Left forelimb (tissue), 1 donor: Measurements from ENCODE around the gene PTAR1.
A peak's percentile ranks its signal among the peaks of the same experiment; 100 is the strongest.

Source experiments
- DNase-seq: peaks from one replicate; pipeline ENCODE4 v3.0.0-alpha.2; 2018; ENCODE audit warnings: low spot score

PTAR1 gene

DNA sequence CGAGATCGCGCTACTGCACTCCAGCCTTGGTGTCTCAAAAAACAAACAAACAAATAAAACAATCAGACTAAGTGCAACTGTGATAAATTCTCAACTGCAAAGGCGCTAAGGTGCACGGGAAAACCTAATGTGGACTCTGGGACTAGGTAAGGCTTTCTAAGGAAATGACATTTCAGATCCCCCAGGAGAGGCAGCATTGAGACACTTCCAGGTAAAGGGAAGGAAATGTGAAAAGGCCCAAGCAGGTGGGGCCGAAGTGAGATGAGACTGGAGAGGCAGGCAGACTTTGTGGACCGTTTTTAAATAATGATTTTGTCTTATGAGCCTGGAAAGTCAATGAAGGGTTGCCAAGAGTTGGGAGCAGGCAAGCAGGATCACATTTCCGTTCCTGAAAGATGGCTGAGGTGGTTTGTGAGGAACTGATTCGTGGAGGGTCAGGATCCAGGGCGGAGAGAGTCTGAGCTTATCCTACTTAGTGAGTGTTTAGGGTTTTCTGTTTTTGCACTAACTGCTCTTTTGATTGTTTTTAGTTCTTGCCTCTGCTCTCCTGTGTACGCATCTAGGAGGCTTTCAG lies 85.6 kb downstream of the PTAR1 start:
- no peak for DNase-seq

DNA sequence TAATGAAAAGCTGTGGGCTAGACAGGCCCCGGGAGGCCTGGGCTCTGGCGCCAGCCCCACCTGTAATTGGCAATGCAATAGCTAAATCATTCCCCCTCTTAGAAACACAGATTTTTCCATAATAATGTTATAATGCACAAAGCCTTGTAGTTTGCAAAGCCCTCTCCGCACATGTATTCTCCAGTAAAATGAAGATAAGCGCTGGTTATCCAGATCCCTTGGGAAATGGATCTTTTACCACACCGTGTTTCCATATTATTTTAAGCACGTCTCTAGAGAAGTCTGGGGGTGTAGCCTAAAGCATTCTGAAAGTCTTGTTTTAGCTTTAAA lies 86.5 kb downstream of the PTAR1 start:
- DNase-seq, result no peak

DNA sequence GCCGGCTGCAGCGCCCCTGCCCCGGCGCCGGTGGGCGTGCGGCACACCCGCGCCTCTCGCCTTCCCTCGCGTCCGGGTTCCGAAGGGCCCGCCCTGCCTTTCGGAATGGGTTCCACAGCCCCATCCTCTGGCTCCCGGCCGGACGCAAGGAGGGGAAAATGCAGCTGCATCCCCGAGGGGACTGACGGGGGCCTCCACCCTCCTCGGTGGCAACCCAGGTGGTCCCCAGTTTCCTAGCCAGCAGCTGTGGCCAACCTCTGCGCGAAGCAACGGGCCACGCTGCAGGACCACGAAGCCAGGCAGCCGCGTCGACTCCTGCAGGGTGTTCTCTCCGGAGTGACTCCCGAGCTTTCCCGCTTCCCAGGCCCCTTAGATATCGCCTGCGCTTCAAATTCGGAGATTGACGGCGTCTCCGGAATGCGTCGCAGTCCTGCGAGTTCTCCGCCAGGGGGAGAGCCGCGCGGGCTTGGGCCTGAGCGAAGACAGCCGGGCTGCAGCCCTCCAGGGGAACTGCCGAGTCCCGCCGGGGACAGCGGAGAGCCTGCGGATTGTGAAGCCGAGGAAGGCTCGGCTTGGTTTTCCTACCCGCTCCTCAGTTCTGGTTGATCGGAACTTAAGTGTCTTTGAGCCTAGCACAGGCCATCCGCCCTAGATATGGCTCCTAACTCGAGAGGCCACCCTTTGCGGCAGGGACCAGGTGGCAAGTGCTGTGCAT lies 87.1 kb downstream of the PTAR1 start:
- peak; percentile 90 for DNase-seq

DNA sequence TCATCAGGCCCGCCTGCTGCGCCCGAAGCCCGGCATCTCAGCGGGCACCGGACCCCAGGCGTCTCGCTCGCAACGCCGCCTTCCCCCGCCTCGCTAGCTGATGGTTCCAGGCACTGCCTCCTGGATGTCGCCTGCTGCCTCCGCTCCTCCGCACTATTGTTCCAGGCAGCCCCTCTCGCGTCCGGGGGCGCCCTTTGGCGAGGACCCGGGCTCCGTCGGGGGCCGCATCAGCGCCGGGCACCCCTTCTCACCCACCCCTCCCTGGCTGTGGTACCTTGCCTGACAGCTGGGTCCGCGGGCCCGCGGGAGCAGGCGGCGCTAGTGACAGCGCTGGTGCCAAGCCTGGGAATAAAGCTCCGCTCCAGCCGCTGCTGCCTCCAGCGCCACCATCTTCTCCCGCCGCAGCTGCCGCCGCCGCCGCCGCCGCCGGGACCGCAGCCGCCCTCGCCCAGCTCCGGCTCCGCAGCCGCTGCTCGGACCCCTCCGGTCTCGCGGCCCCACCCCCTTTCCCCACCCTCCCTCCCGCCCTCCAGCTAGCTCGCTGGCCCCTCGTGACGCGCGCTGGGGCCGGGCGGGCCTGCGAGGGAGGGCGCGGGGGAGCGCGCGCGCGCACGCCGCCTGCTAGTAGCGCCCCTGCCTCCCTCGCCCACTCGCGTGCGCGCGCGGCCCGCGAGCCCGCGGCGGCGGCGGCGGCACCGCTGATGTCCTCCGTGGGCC lies 87.8 kb downstream of the PTAR1 start, which contains the start of gene APBA1:
Gene APBA1 (minus strand): TSS at position 493 of the 717 bp plus-strand sequence.
- DNase-seq, result peak; percentile 87

DNA sequence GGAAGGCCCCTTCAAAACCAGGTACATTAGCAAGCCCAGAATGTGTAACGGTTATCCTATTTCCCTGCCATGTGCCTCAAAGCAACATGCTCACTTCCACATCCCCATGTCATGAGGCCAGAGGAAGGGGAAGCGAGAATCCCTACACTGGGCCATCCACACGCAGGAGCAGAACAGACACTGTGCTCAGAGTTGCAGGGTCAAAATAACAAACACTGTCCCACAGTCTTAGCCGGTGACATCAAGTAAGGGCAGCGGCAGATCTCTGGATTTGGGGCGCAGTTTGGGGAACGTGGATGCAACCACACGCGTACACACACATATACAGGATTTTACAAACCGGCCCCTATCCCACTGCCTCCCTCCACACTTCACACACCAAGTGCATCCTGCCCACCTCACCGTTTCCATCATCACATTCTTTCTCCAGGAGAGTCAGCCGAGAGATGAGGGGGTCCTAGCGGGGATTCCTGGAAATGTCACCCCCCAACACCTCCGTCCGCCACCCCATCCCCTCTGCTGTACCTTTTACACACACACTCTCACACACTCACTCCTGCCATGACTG lies 88.4 kb downstream of the PTAR1 start:
- DNase-seq, result peak; percentile 66

DNA sequence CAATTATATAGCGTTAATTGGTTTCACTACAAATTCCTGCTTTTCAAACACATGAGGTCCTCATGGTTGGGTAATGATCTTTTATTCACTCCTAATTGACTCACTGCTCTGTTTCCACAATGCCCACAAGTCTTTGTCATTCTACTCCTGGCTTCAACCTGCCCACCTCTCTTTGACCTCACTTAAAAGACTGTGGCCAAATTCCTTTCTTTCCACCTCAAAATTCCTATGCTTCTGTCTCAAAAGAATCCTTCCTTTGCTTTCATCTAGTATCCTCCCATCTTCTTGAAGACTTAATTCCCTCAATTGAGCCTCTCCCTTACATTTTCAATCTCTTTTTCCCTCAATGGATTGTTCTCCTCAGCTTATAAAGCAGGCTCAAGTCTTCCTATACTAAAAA lies 92.5 kb downstream of the PTAR1 start:
- DNase-seq, result no peak

DNA sequence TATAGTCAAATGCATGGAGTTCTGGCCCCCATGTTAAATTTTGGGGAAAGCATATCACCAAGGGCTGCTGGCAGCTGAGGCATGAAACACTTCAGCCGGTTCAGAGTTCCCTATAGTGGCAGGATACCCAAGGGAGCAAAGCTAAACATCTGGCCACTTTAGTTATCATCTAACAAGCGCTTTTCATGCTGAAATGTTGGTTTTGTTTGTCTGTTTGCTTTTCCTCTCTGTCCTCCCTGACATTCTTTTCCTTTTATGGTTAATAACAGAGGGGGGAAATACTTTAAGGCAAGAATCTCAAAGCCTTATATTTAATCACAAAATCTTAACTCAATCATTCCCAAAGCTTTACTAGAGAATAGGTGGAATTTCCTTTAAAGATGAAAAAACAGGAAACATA lies 99.5 kb downstream of the PTAR1 start:
- no peak for DNase-seq
